Bronchial epithelial cell (primary cell): ENCODE measurements around the gene ALDH4A1. TPM values are rescaled to one million over a fixed set of nuclear protein-coding genes. Genes with fewer than 3 reads are reported as not detected.
"Not testable (repeated sequence)": the region's sequence is repeated elsewhere in the genome, so short reads cannot be mapped to it uniquely, and the experiment has no call there.

ENCODE experiments used
- DNase-seq: peaks from one replicate; pipeline ENCODE4 v3.0.0-alpha.2; 2010; ENCODE audit warnings: low read depth
- FAIRE-seq: peaks from 2 replicates; lab custom pipeline; 2011; peaks lifted over from hg19 to GRCh38; lab: Jason Lieb, UNC
- H3K27me3 ChIP-seq: 2 replicates; pipeline ENCODE4 v1.5.1; 2011; ENCODE audit warnings: low read length; ENCODE audit not compliant: control insufficient read depth, insufficient read depth
- H3K36me3 ChIP-seq: 2 replicates; pipeline ENCODE4 v1.5.1; 2011; ENCODE audit warnings: low read length; ENCODE audit not compliant: control insufficient read depth, insufficient read depth
- H3K4me3 ChIP-seq: 2 replicates; pipeline ENCODE4 v1.5.1; 2011; ENCODE audit warnings: mild to moderate bottlenecking, low read depth, low read length, control low read depth
- CTCF ChIP-seq: IDR thresholded peaks from 2 replicates; pipeline ENCODE4 v1.5.1; 2011; ENCODE audit warnings: mild to moderate bottlenecking, moderate library complexity, low read length, control low read depth, inconsistent platforms; ENCODE audit not compliant: insufficient read depth, severe bottlenecking
- total RNA-seq: library from RNA; depleted of rRNA; stranded (reverse); fragments of >200 nt; gene quantifications from 2 replicates; pipeline ENCODE4 v1.2.1, GENCODE V29; 2014

ALDH4A1 gene
- total RNA-seq, 1 donor from 2014 or later: 15.8 TPM

- no peak for TF ChIP-seq CTCF
- Histone ChIP-seq H3K4me3 (no peak overlapping the region), H3K27me3 (no peaks in the 10 kb centered on the region), H3K36me3 (no peaks in the 10 kb centered on the region)
- no peak for DNase-seq
- FAIRE-seq: peak; percentile 55
Measured at GRCh38 chr1:18855573-18855972, 46.8 kb downstream of the ALDH4A1 start.

- H3K4me3 ChIP-seq: no peak overlapping the region
- H3K36me3 ChIP-seq: no peaks in the 10 kb centered on the region
- FAIRE-seq (no peak), DNase-seq (no peak)
- H3K27me3 ChIP-seq: no peaks in the 10 kb centered on the region
- TF ChIP-seq CTCF: no peak
Measured at GRCh38 chr1:18854331-18855025, 47.9 kb downstream of the ALDH4A1 start.

GRCh38 chr1:18852501-18852900 is 49.9 kb downstream of the ALDH4A1 start:
- Histone ChIP-seq H3K27me3 (no peaks in the 10 kb centered on the region), H3K4me3 (no peak overlapping the region), H3K36me3 (no peaks in the 10 kb centered on the region)
- FAIRE-seq (no peak), DNase-seq (no peak)
- TF ChIP-seq CTCF: no peak

GRCh38 chr1:18849261-18849711 is 53.1 kb downstream of the ALDH4A1 start:
- no peaks in the 10 kb centered on the region for H3K36me3 ChIP-seq
- H3K4me3 ChIP-seq: no peak overlapping the region
- DNase-seq: no peak
- no peak for FAIRE-seq
- no peak for TF ChIP-seq CTCF
- H3K27me3 ChIP-seq: no peaks in the 10 kb centered on the region

- not testable (repeated sequence) for FAIRE-seq, H3K4me3 ChIP-seq, DNase-seq, H3K36me3 ChIP-seq, H3K27me3 ChIP-seq
Measured at GRCh38 chr1:18847723-18848122, 54.6 kb downstream of the ALDH4A1 start.

- Histone ChIP-seq H3K36me3 (no peaks in the 10 kb centered on the region), H3K4me3 (no peak overlapping the region), H3K27me3 (no peaks in the 10 kb centered on the region)
- no peak for TF ChIP-seq CTCF
- FAIRE-seq (no peak), DNase-seq (no peak)
Measured at GRCh38 chr1:18840145-18840544, 62.2 kb downstream of the ALDH4A1 start.
